Measurements from ENCODE around the gene SAFB.

- no peak for TF ChIP-seq POLR2A (IDR thresholded peaks at IDR 0.05)
- no peak for TF ChIP-seq CTCF (IDR thresholded peaks at IDR 0.05)
Observed at GRCh38 chr19:5580161-5580571, 42.7 kb upstream of the SAFB start.

Data from testis (tissue), 2 donors.